Measurements from ENCODE around the gene MAP4K1. TPM values are rescaled to one million over a fixed set of nuclear protein-coding genes. Genes with fewer than 3 reads are reported as not detected.

MAP4K1 gene
- total RNA-seq, 4 donors from 2014 or later: 0.31 to 0.97 (median 0.78) TPM; not detected in 1

DNA sequence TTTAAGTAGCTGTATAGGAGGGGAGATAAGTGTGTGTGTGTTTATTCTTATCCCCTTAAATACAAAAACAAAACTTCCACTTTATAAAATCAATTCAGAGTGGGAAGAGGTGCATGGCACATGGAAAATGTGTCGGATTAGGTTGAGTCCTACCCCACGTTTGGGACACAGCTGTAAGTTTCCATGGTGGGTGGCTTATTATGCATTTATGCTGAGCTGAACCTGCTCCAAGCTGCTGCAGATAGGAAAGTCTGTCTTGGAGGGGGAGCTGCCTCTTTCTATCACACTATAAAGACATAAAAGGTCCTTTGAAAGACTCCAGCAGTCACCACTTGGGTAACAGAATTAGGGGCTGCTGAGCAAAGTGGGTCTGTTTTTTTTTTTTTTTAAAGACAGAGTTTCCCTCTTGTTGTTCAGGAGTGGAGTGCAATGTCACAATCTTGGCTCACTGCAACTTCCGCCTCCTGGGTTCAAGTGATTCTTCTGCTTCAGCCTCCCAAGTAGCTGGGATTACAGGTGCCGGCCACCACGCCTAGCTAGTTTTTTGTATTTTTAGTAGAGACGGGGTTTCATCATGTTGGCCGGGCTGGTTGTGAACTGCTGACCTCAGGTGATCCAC, 44.9 kb upstream of the MAP4K1 start:
- no peak for TF ChIP-seq POLR2A (IDR thresholded peaks at IDR 0.05)
- TF ChIP-seq, protein P1, sequence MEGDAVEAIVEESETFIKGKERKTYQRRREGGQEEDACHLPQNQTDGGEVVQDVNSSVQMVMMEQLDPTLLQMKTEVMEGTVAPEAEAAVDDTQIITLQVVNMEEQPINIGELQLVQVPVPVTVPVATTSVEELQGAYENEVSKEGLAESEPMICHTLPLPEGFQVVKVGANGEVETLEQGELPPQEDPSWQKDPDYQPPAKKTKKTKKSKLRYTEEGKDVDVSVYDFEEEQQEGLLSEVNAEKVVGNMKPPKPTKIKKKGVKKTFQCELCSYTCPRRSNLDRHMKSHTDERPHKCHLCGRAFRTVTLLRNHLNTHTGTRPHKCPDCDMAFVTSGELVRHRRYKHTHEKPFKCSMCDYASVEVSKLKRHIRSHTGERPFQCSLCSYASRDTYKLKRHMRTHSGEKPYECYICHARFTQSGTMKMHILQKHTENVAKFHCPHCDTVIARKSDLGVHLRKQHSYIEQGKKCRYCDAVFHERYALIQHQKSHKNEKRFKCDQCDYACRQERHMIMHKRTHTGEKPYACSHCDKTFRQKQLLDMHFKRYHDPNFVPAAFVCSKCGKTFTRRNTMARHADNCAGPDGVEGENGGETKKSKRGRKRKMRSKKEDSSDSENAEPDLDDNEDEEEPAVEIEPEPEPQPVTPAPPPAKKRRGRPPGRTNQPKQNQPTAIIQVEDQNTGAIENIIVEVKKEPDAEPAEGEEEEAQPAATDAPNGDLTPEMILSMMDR (IDR thresholded peaks at IDR 0.05 in 4 of 5, conservative IDR thresholded peaks at IDR 0.05 in 1 of 5): no peak
- Histone ChIP-seq H3K4me3 (peak overlapping the region in 3 of 4 donors; percentile 28 to 42 (median 36)), H3K9me3 (no peaks in the 10 kb centered on the region), H3K27me3 (no peaks in the 10 kb centered on the region), H3K4me1 (peaks cover 98 to 99% of the 10 kb centered on the region in 2 donors), H3K27ac (peak overlapping the region; percentile 98 to 100 (median 99)), H3K36me3 (no peaks in the 10 kb centered on the region)
- DNase-seq (no peak), ATAC-seq (no peak)
- in situ Hi-C loops (cut with MboI; ENCODE audit: low sequenced_read_pairs in 4 of 4) (loop anchor here in 1 of 4 donors (25.0 kb wide), 1 partner anchor 1150 kb away; no protein-coding TSS in a partner anchor), intact Hi-C loops (cut with DNase I; ENCODE audit: low total_unique reads) (loop anchor here (10.0 kb wide), 1 partner anchor 1602 kb away; no protein-coding TSS in a partner anchor)

DNA sequence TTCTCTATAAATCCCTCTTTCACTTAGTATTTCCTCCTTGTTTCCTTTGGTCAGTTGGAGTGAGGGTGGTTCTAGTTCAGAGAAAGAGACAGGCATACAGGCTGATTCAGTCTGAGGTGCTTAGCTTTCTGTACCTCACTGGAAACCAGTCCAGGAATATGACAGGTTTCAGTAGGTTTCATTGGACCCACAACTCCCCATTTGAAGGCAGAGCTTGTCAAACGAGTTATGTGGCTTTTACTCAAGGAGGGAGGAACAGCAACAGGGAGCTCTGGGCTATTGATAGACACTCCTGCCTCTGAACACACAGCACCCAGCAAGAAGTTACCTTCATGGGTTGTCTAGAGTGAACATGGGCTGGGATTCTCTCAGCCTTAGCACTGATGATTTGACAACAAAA, 44.2 kb upstream of the MAP4K1 start:
- ATAC-seq: no peak
- DNase-seq: no peak
- Histone ChIP-seq H3K4me1 (peaks cover 98 to 99% of the 10 kb centered on the region in 2 donors), H3K27ac (peak overlapping the region; percentile 98 to 100 (median 99)), H3K36me3 (no peaks in the 10 kb centered on the region), H3K9me3 (no peaks in the 10 kb centered on the region), H3K4me3 (no peak overlapping the region), H3K27me3 (no peaks in the 10 kb centered on the region)
- in situ Hi-C loops (cut with MboI; ENCODE audit: low sequenced_read_pairs in 4 of 4): loop anchor here in 1 of 4 donors (25.0 kb wide), 1 partner anchor 1150 kb away; no protein-coding TSS in a partner anchor
- TF ChIP-seq POLR2A (IDR thresholded peaks at IDR 0.05): no peak
- TF ChIP-seq, protein P1 (IDR thresholded peaks at IDR 0.05 in 4 of 5, conservative IDR thresholded peaks at IDR 0.05 in 1 of 5): no peak
- intact Hi-C loops (cut with DNase I; ENCODE audit: low total_unique reads): loop anchor here (10.0 kb wide), 1 partner anchor 1603 kb away; no protein-coding TSS in a partner anchor

DNA sequence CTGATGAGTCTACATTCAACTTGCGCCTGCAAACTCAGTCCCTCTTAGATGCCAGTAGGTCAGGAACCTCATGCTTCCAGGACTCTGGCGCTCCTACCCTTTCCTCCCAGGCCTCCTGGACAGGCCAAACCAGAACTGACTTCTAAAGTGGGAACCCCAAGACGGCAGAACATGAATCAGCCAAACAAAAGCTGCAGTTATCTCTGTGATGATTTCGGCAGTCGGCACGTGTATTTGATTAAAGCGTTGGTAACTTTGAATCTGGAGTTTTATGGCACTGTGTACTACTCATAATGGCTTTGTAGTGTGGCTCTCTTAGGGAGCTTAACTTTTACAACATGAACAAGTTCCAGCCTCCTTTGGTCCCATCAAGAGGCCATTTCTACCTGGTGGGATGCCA, 43.4 kb upstream of the MAP4K1 start:
- H3K9me3 ChIP-seq: no peaks in the 10 kb centered on the region
- no peak for ATAC-seq
- H3K27me3 ChIP-seq: no peaks in the 10 kb centered on the region
- H3K27ac ChIP-seq: peak overlapping the region; percentile 98 to 100 (median 99)
- TF ChIP-seq POLR2A (IDR thresholded peaks at IDR 0.05): no peak
- TF ChIP-seq, protein P1 (IDR thresholded peaks at IDR 0.05 in 4 of 5, conservative IDR thresholded peaks at IDR 0.05 in 1 of 5): no peak
- in situ Hi-C loops (cut with MboI; ENCODE audit: low sequenced_read_pairs in 4 of 4): loop anchor here in 1 of 4 donors (25.0 kb wide), 1 partner anchor 1151 kb away; no protein-coding TSS in a partner anchor
- no peak for DNase-seq
- H3K36me3 ChIP-seq: no peaks in the 10 kb centered on the region
- H3K4me1 ChIP-seq: peaks cover 98 to 99% of the 10 kb centered on the region in 2 donors
- intact Hi-C loops (cut with DNase I; ENCODE audit: low total_unique reads): loop anchor here (10.0 kb wide), 1 partner anchor 1604 kb away; no protein-coding TSS in a partner anchor
- no peak overlapping the region for H3K4me3 ChIP-seq

DNA sequence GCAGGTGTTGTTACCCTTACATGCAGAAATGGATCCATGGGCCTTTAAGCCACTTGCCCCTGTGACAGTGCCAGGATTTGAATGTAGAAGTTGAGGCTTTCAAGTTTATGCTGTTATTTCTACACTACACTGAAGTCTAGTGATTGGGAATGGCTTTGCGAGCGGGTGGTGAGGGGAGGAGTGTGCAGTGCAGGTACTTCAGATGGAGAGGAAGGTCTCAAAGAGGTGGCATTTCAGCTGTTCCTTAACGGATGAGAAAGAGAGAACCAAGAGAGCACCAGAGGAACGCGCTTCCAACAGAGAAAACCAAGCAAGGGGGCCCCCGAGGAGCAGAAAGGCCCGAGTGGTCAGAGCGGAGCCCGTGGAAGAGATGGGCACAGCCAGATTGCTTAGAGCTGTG, 43.0 kb upstream of the MAP4K1 start:
- no peak for ATAC-seq
- in situ Hi-C loops (cut with MboI; ENCODE audit: low sequenced_read_pairs in 4 of 4): loop anchor here in 1 of 4 donors (25.0 kb wide), 1 partner anchor 1152 kb away; no protein-coding TSS in a partner anchor

More for the DNA sequence above, 43.0 kb upstream of the MAP4K1 start:
- intact Hi-C loops (cut with DNase I; ENCODE audit: low total_unique reads): loop anchor here (10.0 kb wide), 1 partner anchor 1604 kb away; no protein-coding TSS in a partner anchor
- TF ChIP-seq, protein P1 (IDR thresholded peaks at IDR 0.05 in 4 of 5, conservative IDR thresholded peaks at IDR 0.05 in 1 of 5): no peak
- no peak for TF ChIP-seq POLR2A (IDR thresholded peaks at IDR 0.05)
- Histone ChIP-seq H3K27ac (peak overlapping the region; percentile 98 to 100 (median 99)), H3K27me3 (no peaks in the 10 kb centered on the region), H3K36me3 (no peaks in the 10 kb centered on the region), H3K4me3 (no peak overlapping the region), H3K4me1 (peaks cover 98 to 99% of the 10 kb centered on the region in 2 donors), H3K9me3 (no peaks in the 10 kb centered on the region)
- no peak for DNase-seq

All from gastrocnemius medialis (tissue), 4 donors.